HG03135 (cell line): ENCODE measurements around the gene RNF224.

Experiments
- ATAC-seq: cut with Tn5 transposase; IDR thresholded peaks from one replicate; pipeline ENCODE4 v1.9.1; 2021; ENCODE audit warnings: mild to moderate bottlenecking, moderate library complexity; ENCODE audit not compliant: unreplicated experiment

Gene RNF224

GRCh38 chr9:137225699-137226331 lies 1.5 kb upstream of the RNF224 start:
- ATAC-seq, result no peak

DNA sequence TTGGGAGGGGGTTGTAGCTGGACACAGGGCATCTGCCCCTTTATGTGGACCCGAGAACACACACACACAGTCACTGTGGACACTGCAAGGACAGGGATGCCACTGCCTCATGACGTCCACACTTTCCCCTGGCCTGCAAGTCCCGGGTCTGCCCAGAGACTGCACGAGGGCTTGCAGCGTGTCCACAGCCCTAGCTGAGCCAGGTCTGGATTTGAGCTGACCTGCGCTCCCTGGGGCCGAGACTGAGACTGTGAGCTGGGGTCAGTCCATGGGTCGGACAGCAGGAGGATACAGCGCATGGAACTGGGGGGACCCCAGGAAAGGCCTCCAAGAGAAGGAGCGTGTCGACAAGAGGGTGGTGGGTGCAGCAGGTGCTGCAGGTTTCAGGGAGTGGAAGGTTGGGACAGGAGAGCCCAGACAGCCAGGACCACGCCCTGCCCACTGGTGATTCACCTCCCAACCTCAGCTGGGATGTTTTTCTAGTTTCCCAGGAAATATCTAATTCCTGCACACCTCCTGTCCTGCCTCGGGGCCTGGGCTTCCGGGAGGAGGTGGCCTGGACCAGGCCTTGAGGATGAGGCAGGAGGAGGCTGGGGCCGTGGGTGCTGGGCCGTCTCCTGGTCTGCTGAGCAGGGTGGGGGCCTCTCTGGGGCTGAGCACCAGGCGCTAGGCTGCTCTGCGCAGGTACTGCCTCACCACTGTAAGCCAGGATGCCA lies 806 bp upstream of the RNF224 start:
- no peak for ATAC-seq

DNA sequence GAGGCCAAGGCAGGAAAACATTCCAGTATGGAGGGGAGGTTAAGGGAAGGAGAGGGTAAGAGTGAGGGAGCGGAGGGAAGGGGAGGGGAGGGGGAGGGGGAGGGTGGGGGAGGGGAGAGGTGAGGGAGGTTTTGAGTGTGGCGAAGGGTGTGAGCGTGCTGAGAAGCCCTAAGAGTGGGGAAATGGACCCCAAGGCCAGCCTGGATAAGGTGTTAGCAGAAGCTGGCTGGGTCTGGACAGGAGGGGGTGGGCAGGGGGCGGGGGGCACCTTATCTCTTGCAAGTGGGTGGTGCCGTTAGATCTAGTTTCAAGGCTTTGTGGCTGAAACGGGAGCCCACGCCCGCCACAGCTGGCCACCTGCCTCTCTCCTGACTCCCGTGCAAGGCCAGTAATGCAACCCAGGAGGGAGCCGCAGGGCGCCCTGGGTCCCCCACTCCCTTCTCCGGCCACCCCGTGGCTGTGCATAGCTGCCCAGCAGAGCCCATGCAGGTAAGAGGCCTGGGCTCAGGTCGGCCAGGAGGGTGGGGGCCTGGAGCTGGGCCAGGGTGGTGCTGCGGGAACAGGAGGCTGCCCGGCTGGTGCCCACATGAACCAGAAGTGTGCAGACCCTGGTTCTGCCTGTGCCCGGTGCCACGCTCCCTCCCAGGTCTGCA lies 677 bp downstream of the RNF224 start:
- no peak for ATAC-seq

DNA sequence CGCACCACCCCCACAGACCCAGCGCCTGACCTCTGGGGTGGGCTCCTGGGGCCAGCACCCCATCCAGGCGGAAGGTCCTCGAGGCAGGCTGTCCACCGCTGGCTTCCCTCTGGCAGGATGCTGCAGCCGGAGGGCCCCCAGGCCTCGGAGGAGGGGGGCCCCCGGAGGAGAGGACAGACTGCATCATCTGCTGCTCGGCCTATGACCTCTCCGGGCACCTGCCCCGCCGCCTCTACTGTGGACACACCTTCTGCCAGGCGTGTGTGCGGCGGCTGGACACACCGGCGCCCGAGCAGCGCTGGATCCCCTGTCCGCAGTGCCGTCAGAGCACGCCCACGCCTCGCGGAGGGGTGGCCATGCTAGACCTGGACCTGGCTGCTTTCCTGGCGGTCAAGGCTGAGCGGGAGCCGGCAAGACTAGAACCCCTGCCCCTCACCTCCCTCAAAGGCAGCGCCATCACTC lies 1.2 kb downstream of the RNF224 start:
- no peak for ATAC-seq

DNA sequence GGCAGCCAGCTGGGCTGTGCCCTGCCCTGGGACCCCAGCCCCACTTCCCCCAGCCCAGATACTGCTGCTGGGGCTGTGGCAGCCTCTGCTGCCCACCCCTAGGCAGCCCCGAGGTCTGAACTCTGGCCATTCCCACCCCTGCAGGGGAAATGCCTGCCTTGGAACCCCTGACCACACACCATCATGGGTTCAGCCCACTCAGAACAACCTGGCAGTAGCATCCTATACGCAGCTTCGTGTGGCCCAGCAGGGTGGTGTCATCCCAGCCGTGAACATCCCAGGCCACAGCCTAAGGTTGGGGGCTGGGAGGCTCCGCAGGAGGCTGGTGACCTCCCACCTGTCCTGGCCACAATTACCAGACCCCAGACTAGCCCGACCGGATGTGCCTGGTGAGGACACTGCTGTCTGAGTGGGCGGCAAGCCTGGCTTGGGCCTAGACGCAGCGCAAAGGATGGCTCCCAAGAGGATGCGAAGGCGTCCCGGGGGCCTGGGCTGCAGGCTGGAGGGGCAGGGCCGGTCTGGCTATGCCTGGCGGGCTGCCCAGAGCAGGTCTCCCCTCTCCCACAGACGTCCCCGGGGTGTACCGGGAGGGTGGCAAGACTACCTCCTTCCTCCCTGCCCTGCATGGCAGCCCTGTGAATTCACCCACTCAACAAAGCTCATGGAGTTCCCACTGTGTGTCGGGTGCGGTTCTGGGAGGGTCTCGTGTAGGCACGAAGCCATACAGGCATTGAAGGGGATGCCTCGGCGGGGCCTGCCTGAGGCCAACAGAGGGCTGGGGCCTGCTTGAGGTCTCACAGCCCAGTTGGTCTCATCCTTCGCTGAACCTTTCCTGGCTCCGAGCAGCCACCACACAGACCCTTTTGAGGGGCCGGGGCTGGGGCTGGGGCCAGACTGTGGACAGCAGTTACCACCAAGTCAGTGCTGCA lies 1.9 kb downstream of the RNF224 start:
- no peak for ATAC-seq

DNA sequence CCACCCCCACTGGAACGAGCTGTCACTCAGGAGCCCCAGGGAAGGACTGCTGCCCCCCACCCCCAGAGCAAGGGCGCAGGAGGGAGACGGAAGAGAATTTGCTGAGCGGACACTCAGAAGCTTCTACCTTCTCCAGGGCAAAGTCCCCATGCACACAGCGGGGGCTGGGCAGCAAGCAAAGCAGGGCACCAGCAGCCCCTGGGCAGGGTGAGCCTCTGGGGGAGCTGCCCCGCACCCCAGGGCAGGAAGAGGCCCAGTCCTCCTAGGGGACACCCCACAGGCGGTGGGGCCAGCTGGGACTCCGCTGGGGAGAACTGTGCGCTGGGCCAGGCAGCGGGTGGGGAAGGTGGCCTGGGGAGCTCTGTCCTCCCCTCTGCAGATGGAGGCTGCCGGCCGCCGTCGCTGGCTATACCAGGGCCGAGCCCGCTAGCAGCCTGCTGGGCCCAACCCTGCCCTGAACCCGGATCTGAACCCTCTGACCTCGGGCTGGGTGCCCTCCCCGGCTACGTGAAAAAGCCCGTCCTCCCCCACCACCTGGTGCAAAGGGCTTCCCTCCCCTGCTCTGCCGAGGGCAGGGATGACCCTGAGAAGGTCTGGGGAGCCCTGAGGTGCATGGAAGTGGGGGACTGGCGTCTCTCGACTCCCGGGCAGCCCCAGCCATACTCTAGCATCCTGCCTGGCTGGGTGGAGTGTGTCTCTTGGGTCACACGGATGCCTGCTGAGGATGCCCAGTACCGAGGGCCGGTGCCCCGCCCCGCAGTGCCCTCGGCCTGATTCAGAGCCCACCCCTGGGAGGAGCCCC lies 2.8 kb downstream of the RNF224 start:
- no peak for ATAC-seq

DNA sequence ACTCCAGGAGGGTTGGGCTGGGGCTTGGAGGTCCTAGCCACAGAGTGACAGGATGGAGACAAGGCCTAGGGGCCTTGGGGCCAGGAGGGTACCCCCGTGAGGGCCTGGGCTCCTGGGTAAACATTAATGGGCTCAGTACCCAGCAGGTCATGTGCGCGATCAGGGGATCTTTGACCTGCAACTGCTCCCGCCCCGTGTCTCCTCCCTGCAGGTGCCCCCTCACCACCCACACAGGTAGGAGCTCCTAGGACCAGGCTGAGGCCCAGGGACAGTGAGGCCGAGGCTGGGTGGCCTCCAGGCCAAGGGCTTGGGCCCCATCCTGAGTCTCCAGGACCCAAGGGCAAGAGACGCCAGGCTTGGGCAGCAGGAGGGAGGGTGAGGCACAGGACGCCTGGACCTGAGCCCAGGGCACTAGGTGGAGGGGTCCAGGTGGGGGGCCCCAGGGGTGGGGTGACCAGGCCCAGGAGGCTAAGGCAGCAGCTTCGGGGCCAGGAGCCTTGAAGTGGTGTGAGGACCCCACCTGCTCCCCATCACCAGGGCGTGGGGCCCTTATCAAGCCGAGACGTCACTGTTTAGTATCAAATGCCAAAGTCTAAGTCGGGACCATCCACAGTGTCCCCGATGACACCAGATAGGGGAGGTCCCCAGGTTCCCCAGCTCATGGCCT lies 3.5 kb downstream of the RNF224 start, which contains the start of gene SLC34A3:
SLC34A3 (plus strand) TSS at position 197 of the 667 bp plus-strand sequence. CDS start 802 bp downstream, outside the sequence.
- no peak for ATAC-seq

GRCh38 chr9:137231372-137232039 lies 4.2 kb downstream of the RNF224 start:
- ATAC-seq, result no peak

DNA sequence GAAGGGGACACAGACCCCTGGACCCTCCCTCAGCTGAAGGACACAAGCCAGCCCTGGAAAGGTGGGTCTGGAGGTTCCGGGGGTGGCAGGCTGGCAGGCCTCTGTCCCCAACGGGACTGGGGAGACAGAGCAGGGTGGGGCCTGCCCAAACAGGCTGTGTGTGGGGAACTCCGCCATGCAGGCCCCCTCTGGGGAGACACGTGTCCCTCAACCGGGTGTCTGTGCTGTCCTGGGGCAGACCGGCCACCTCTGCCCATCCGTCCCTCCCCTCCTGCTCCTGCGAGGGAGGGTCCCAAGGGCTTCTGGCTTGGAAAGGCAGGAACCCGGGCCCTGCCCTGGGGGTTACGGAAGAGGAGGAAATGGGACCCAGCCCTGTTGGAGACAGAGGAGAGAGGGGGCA lies 4.8 kb downstream of the RNF224 start:
- ATAC-seq, result no peak

DNA sequence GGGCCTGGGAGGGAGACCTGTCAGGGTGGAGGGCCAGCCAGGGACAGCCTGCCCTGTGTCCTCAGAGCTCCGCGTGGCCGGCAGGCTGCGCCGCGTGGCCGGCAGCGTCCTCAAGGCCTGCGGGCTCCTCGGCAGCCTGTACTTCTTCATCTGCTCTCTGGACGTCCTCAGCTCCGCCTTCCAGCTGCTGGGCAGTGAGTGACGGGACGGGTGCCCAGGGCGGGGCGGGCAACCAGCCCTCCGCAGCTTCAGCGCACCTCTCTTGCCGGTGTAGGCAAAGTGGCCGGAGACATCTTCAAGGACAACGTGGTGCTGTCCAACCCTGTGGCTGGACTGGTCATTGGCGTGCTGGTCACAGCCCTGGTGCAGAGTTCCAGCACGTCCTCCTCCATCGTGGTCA lies 5.2 kb downstream of the RNF224 start:
- no peak for ATAC-seq

GRCh38 chr9:137233143-137233980 lies 6.1 kb downstream of the RNF224 start:
- ATAC-seq, result no peak

- no peak for ATAC-seq
These were observed 6.9 kb downstream of the RNF224 start for GRCh38 chr9:137234055-137234697.

- no peak for ATAC-seq
These were observed 7.6 kb downstream of the RNF224 start for GRCh38 chr9:137234758-137235423.

- no peak for ATAC-seq
These were observed 8.3 kb downstream of the RNF224 start for GRCh38 chr9:137235424-137236237.

GRCh38 chr9:137236238-137236935 lies 9.1 kb downstream of the RNF224 start:
- ATAC-seq, result peak; percentile 19
